A549 (cell line): Measurements from ENCODE around the gene IL22RA2. TPM values are rescaled to one million over a fixed set of nuclear protein-coding genes. Genes with fewer than 3 reads are reported as not detected.

Source experiments
- ATAC-seq, 2 experiments: fragments of 200-7000 bp in 1 of 2; fragments of >200 bp in 1 of 2; cut with Nextera tagmentation in 1 of 2; cut with Tn5 transposase in 1 of 2; 3 replicates each; pipeline versions ENCODE4 v1.8.0 to v1.9.1; 2018 to 2020; ENCODE audit warnings: mild to moderate bottlenecking in 1 of 2, moderate library complexity in 1 of 2
- CTCF ChIA-PET: fragments of 300-600 bp; sonication (Branson Sonifier 250); formaldehyde crosslinking; extraction: SDS; loops from one replicate; lab custom pipeline; 2021; ENCODE audit warnings: antibody characterized with exemption, inconsistent platforms; lab: Yijun Ruan, JAX
- POLR2A ChIA-PET: fragments of 350-600 bp; formaldehyde crosslinking; extraction: SDS; loops from one replicate; lab custom pipeline; 2021; ENCODE audit warnings: antibody characterized with exemption, inconsistent platforms; lab: Yijun Ruan, JAX
- DNase-seq, 2 experiments: peaks; one replicate each; pipeline versions ENCODE4 v3.0.0 to v3.0.0-alpha.2; 2011 to 2016; ENCODE audit warnings: low read depth in 1 of 2, low spot score in 1 of 2
- FAIRE-seq: peaks from 2 replicates; lab custom pipeline; 2011; peaks lifted over from hg19 to GRCh38; lab: Jason Lieb, UNC
- H3K27ac ChIP-seq, 2 experiments: fragments of >200 bp; sonication (Bioruptor Twin); formaldehyde crosslinking; 3 replicates each; pipeline ENCODE4 v1.5.1; 2016 to 2017
- H3K4me1 ChIP-seq: fragments of >200 bp; sonication (Bioruptor Twin); formaldehyde crosslinking; 3 replicates; pipeline ENCODE4 v1.6.1; 2016
- H3K4me2 ChIP-seq: fragments of >200 bp; sonication (Bioruptor Twin); formaldehyde crosslinking; 3 replicates; pipeline ENCODE4 v1.6.1; 2016
- H3K4me3 ChIP-seq: fragments of >200 bp; sonication (Bioruptor Twin); formaldehyde crosslinking; 3 replicates; pipeline ENCODE4 v1.5.1; 2016
- H3K9me3 ChIP-seq: fragments of >200 bp; sonication (Bioruptor Twin); formaldehyde crosslinking; 3 replicates; pipeline ENCODE4 v1.6.1; 2016
- CBX2 ChIP-seq: fragments of 200-600 bp; sonication (generic); IDR thresholded peaks from 2 replicates; pipeline ENCODE4 v1.6.1; 2016; ENCODE audit warnings: low read depth, mild to moderate bottlenecking, borderline replicate concordance
- CBX8 ChIP-seq: fragments of 200-600 bp; sonication (generic); IDR thresholded peaks from 2 replicates; pipeline ENCODE4 v1.6.1; 2016
- CHD4 ChIP-seq: fragments of 200-600 bp; sonication (generic); IDR thresholded peaks from 2 replicates; pipeline ENCODE4 v1.6.1; 2016; ENCODE audit warnings: antibody characterized with exemption, mild to moderate bottlenecking, borderline replicate concordance
- E2F6 ChIP-seq: IDR thresholded peaks from 2 replicates; pipeline ENCODE4 v1.6.1; 2012; ENCODE audit warnings: low read depth, borderline replicate concordance
- EHF ChIP-seq: fragments of 250-450 bp; sonication (Bioruptor Pico); IDR thresholded peaks from 2 replicates; pipeline ENCODE4 v1.5.0; 2020; ENCODE audit warnings: mild to moderate bottlenecking
- FOXS1 ChIP-seq: fragments of 250-450 bp; sonication (Bioruptor Pico); IDR thresholded peaks from 2 replicates; pipeline ENCODE4 v1.5.0; 2020; ENCODE audit warnings: mild to moderate bottlenecking, moderate library complexity
- GATA3 ChIP-seq: IDR thresholded peaks from 2 replicates; pipeline ENCODE4 v1.6.1; 2012; ENCODE audit warnings: borderline replicate concordance
- HDAC2 ChIP-seq: fragments of 200-600 bp; sonication (generic); IDR thresholded peaks from 2 replicates; pipeline ENCODE4 v1.6.1; 2016
- HES2 ChIP-seq: fragments of >200 bp; sonication (Bioruptor Twin); formaldehyde crosslinking; IDR thresholded peaks from 2 replicates; pipeline ENCODE4 v1.6.1; 2016
- HEYL ChIP-seq: fragments of 250-450 bp; sonication (Bioruptor Pico); IDR thresholded peaks from 2 replicates; pipeline ENCODE4 v1.8.0; 2021; ENCODE audit warnings: mild to moderate bottlenecking, moderate library complexity
- HMGXB4 ChIP-seq: fragments of 250-450 bp; sonication (Bioruptor Pico); IDR thresholded peaks from 2 replicates; pipeline ENCODE4 v1.5.0; 2021; ENCODE audit warnings: mild to moderate bottlenecking, moderate library complexity, borderline replicate concordance
- HOXB13 ChIP-seq: fragments of 250-450 bp; sonication (Bioruptor Pico); IDR thresholded peaks from 2 replicates; pipeline ENCODE4 v1.5.0; 2020; ENCODE audit warnings: low read depth, mild to moderate bottlenecking, moderate library complexity
- HOXB5 ChIP-seq: fragments of 250-450 bp; sonication (Bioruptor Pico); IDR thresholded peaks from 2 replicates; pipeline ENCODE4 v1.5.0; 2020; ENCODE audit warnings: mild to moderate bottlenecking, moderate library complexity
- JUN ChIP-seq, 2 experiments: fragments of >200 bp; sonication (Bioruptor Twin); formaldehyde crosslinking; IDR thresholded peaks; 2 replicates in 1 of 2; 3 replicates in 1 of 2; pipeline ENCODE4 v1.6.1; 2016 to 2017
- JUNB ChIP-seq: fragments of >200 bp; sonication (Bioruptor Twin); formaldehyde crosslinking; IDR thresholded peaks from 2 replicates; pipeline ENCODE4 v1.6.1; 2016
- KDM1A ChIP-seq: fragments of 200-600 bp; sonication (generic); IDR thresholded peaks from 2 replicates; pipeline ENCODE4 v1.6.1; 2016; ENCODE audit warnings: low read depth, mild to moderate bottlenecking
- MAFK ChIP-seq: fragments of 450-650 bp; IDR thresholded peaks from 2 replicates; pipeline ENCODE4 v1.6.1; 2014; ENCODE audit not compliant: partially characterized antibody
- NFE2L2 ChIP-seq: fragments of 150-350 bp; conservative IDR thresholded peaks from 2 replicates; pipeline ENCODE4 v1.6.1; 2014; ENCODE audit warnings: low read length
- NR3C1 ChIP-seq: fragments of >200 bp; sonication (Bioruptor Twin); formaldehyde crosslinking; IDR thresholded peaks from 3 replicates; pipeline ENCODE4 v1.6.1; 2017
- RFX5 ChIP-seq: fragments of 450-650 bp; IDR thresholded peaks from 2 replicates; pipeline ENCODE4 v1.7.1; 2014; ENCODE audit warnings: antibody characterized with exemption, mild to moderate bottlenecking, moderate library complexity
- SREBF2 ChIP-seq: fragments of 450-650 bp; IDR thresholded peaks from 2 replicates; pipeline ENCODE4 v1.6.1; 2014; ENCODE audit warnings: mild to moderate bottlenecking, moderate library complexity
- TFCP2L1 ChIP-seq: fragments of 250-450 bp; sonication (Bioruptor Pico); IDR thresholded peaks from 2 replicates; pipeline ENCODE4 v1.5.0; 2021; ENCODE audit warnings: mild to moderate bottlenecking
- ZFP36 ChIP-seq: fragments of 450-650 bp; IDR thresholded peaks from 2 replicates; pipeline ENCODE4 v1.6.1; 2014; ENCODE audit warnings: borderline replicate concordance; ENCODE audit not compliant: partially characterized antibody
- WGBS: methylation state at CpG from one replicate; pipeline ENCODE4 v1.1.6; 2017; ENCODE audit errors: missing lambda C conversion rate; 5-methylcytosine and 5-hydroxymethylcytosine counted together
- polyA plus RNA-seq, 4 experiments: library from polyadenylated mRNA; depleted of rRNA in 3 of 4; stranded (reverse); fragments of >200 nt; fragmentation: RNase III in 1 of 4; extraction: RNeasy Plus Mini Kit Qiagen cat#74134 plus additional on column Dnase treatment in 1 of 4; gene quantifications; 2 replicates in 3 of 4; 3 replicates in 1 of 4; pipeline ENCODE4 v1.2.3, GENCODE V29; 2011 to 2017

Gene IL22RA2
- polyA plus RNA-seq, 2 of the 4 experiments (the other 2 are of a cell fraction) = not detected

GRCh38 chr6:137126875-137127485 is 46.5 kb downstream of the IL22RA2 start:
- Histone ChIP-seq H3K4me1 (no peaks in the 10 kb centered on the region), H3K9me3 (peaks cover 9% of the 10 kb centered on the region; the same call in 2 of the 3 replicates), H3K4me3 (no peak overlapping the region), H3K4me2 (no peak overlapping the region)
- FAIRE-seq (no peak), ATAC-seq (no peak), DNase-seq (no peak)
- POLR2A ChIA-PET = no interaction called here
- WGBS = 11% methylated on average over 2 of the region's 2 CpGs
- CTCF ChIA-PET = no interaction called here
- no peak for TF ChIP-seq HEYL (CRISPR knock-in tag)
- TF ChIP-seq GATA3 = no peak
- TF ChIP-seq RFX5 = no peak
- no peak for TF ChIP-seq CBX2
- no peak for TF ChIP-seq HES2
- TF ChIP-seq HDAC2 = no peak
- no peak for TF ChIP-seq NFE2L2
- no peak for TF ChIP-seq E2F6
- TF ChIP-seq EHF (CRISPR knock-in tag) = no peak
- TF ChIP-seq CHD4 = no peak
- no peak for TF ChIP-seq HOXB5 (CRISPR knock-in tag)
- TF ChIP-seq NR3C1 = no peak
- no peak for TF ChIP-seq CBX8
- TF ChIP-seq, all 56 proteins: peak for 0
- H3K27ac ChIP-seq = no peak overlapping the region

- H3K4me2 ChIP-seq = no peak overlapping the region; the same call in 2 of the 3 replicates
- no peak overlapping the region for H3K27ac ChIP-seq
- FAIRE-seq = no peak
- DNase-seq = no peak
- H3K9me3 ChIP-seq = peaks cover 25% of the 10 kb centered on the region
- WGBS = 74% methylated on average over 2 of the region's 2 CpGs
- ATAC-seq = no peak
- H3K4me3 ChIP-seq = no peak overlapping the region
- TF ChIP-seq KDM1A (no peak), FOXS1 (CRISPR knock-in tag) (no peak), HOXB13 (no peak), JUN (IDR thresholded peaks at IDR 0.05) (no peak), SREBF2 (no peak), ZFP36 (no peak)
- ChIA-PET CTCF (interaction anchor here (0.7 kb wide), 1 partner anchor 39 kb away, joined by 3 read pairs; no protein-coding TSS in a partner anchor), POLR2A (no interaction called here)
- H3K4me1 ChIP-seq = no peaks in the 10 kb centered on the region
These were observed 50.4 kb downstream of the IL22RA2 start for GRCh38 chr6:137123078-137123477.

- no peak overlapping the region; a peak in 1 of 6 replicates for H3K27ac ChIP-seq
- ChIA-PET POLR2A (no interaction called here), CTCF (no interaction called here)
- no peaks in the 10 kb centered on the region for H3K4me1 ChIP-seq
- no peak overlapping the region for H3K4me3 ChIP-seq
- H3K9me3 ChIP-seq = peaks cover 25% of the 10 kb centered on the region
- no peak for DNase-seq
- WGBS = 28% methylated on average over 4 of the region's 4 CpGs
- H3K4me2 ChIP-seq = no peak overlapping the region; the same call in 2 of the 3 replicates
- TF ChIP-seq TFCP2L1 (CRISPR knock-in tag) = no peak
- TF ChIP-seq CBX8 = no peak
- no peak for TF ChIP-seq HEYL (CRISPR knock-in tag)
- TF ChIP-seq HMGXB4 (CRISPR knock-in tag) = no peak
- no peak for TF ChIP-seq JUNB
- TF ChIP-seq MAFK = no peak
- TF ChIP-seq, all 56 proteins: peak for 0
- FAIRE-seq (no peak), ATAC-seq (no peak)
These were observed 50.8 kb downstream of the IL22RA2 start for GRCh38 chr6:137122612-137123011.
